ENCODE data around the gene CFAP65. TPM values are rescaled to one million over a fixed set of nuclear protein-coding genes. Genes with fewer than 3 reads are reported as not detected.
A peak's percentile ranks its signal among the peaks of the same experiment; 100 is the strongest.

The CFAP65 gene
- total RNA-seq, 1 experiment from 2014 or later, result 0.34 TPM

DNA sequence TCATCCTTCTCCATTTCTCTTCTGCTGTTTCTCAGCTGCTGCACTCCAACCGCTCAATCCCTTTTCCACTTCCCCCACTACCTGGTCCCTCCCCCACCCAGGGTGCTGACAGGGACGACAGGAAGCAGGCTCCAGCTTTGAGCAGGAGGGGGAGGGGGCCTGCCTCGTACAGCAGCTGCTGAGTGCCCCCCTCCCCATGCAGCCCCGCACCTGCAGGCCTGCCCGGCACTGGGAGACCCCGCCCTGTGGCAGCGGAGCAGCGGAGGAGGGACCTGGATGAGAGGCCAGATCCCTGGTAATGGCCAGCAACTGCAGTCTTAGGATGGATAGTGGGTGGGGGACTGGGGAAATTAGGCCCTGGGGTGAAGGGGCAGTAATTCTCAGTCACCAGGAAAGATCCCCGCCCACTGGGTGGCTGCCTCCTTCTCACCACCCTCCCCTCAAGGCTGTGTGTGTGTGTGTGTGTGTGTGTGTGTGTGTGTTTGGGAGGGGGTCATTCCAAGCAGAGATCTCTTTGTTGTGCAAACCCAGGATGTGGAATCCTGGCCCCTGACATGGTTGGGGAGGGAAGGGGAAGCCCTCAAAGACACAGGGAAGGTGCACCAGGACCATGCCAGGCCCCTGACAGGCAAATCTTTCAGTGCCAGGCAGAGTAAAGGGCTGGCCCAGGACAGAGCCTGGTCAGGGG, 41.3 kb downstream of the CFAP65 start:
- H3K4me3 Mint-ChIP-seq (ENCODE audit: unreplicated experiment), result peak overlapping the region; percentile 5
- no peaks in the 10 kb centered on the region for H3K36me3 ChIP-seq (ENCODE audit: control insufficient read depth, insufficient read depth, low read length)
- no peak overlapping the region for H3K27ac Mint-ChIP-seq (ENCODE audit: unreplicated experiment)
- H3K27me3 ChIP-seq (replicated peaks; ENCODE audit: control insufficient read depth, insufficient read depth, low read length), result peaks cover 2% of the 10 kb centered on the region
- BruUV-seq (replicated peaks), result no TSS peak
- CTCF ChIA-PET, result interaction anchor here (1.6 to 2.8 kb wide), 2 partner anchors 30 kb away, joined by 4 to 25 read pairs; no protein-coding TSS in a partner anchor
- intact Hi-C loops (cut with micrococcal nuclease; ENCODE audit: unreplicated experiment), result loop anchor here (5.0 kb wide), 1 partner anchor 57 kb away; no protein-coding TSS in a partner anchor
- H3K9me3 ChIP-seq, result no peaks in the 10 kb centered on the region
- peaks cover 4% of the 10 kb centered on the region for H3K27me3 Mint-ChIP-seq (ENCODE audit: insufficient read depth, unreplicated experiment)
- peak in 1 of 2 experiments; percentile 41 for DNase-seq
- H3K4me1 ChIP-seq, result peaks cover 30% of the 10 kb centered on the region
- no peak overlapping the region for H3K4me3 ChIP-seq (ENCODE audit: low read depth, low read length)
- peaks cover 9% of the 10 kb centered on the region for H3K4me1 Mint-ChIP-seq (ENCODE audit: low read depth, unreplicated experiment)
- no peaks in the 10 kb centered on the region for H3K36me3 Mint-ChIP-seq (ENCODE audit: insufficient read depth, unreplicated experiment)
- TF ChIP-seq, protein P1, sequence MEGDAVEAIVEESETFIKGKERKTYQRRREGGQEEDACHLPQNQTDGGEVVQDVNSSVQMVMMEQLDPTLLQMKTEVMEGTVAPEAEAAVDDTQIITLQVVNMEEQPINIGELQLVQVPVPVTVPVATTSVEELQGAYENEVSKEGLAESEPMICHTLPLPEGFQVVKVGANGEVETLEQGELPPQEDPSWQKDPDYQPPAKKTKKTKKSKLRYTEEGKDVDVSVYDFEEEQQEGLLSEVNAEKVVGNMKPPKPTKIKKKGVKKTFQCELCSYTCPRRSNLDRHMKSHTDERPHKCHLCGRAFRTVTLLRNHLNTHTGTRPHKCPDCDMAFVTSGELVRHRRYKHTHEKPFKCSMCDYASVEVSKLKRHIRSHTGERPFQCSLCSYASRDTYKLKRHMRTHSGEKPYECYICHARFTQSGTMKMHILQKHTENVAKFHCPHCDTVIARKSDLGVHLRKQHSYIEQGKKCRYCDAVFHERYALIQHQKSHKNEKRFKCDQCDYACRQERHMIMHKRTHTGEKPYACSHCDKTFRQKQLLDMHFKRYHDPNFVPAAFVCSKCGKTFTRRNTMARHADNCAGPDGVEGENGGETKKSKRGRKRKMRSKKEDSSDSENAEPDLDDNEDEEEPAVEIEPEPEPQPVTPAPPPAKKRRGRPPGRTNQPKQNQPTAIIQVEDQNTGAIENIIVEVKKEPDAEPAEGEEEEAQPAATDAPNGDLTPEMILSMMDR (IDR thresholded peaks at IDR 0.05; ENCODE audit: insufficient read depth in 1 of 2, low read depth in 1 of 2, low read length in 1 of 2, severe bottlenecking in 1 of 2, unreplicated experiment in 1 of 2), result no peak
- POLR2A ChIA-PET, result interaction anchor here (0.5 kb wide), 1 partner anchor 60 kb away, joined by 7 read pairs; no protein-coding TSS in a partner anchor
- no peaks in the 10 kb centered on the region for H3K9me3 Mint-ChIP-seq (ENCODE audit: unreplicated experiment)

DNA sequence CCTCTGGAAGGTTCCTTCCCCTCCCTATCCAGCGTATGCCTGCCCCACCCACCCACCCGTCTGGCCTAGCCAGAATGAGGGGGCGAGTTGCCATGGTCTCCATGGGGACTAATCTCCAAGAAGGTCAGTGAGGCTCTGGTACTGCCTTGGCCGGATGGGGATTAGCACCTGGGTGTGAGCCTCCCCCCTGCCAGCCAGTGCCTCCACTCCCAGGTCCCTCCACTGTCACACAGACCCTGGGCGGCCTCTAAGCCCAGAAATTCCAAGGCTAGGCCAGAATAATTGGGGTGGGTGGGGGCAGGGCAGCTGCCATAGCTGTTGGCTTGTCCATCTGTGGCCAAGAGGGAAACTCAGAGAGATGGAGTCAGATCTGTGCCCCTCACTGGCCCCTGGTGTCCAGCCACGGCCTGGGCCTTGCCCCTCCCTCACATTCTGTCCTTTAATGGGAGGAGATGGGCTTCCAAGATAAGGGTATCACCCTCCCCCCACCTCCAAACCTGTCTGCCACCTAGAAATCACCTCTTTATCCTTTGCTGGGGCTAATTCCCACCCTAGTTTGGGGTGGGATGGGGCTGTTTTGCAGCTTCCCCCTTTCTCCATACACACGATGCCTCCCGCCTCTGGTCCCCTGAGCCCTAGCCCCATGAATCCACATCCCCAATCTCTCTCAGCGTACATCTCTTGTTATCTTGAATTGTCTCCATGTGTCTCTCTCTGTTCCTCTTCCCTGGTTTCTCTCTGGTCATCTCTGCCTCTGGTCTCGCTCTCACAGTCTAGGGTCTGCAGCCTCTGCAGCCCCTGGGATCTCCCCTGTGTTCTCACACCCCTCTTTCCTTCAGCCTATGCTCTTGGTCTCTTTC, 42.1 kb downstream of the CFAP65 start:
- CTCF ChIA-PET, result interaction anchor here (1.6 kb wide), 1 partner anchor 31 kb away, joined by 4 read pairs; no protein-coding TSS in a partner anchor
- BruUV-seq (replicated peaks), result no TSS peak

More for the DNA sequence above, 42.1 kb downstream of the CFAP65 start:
- DNase-seq, result no peak
- Histone ChIP-seq H3K36me3 (ENCODE audit: control insufficient read depth, insufficient read depth, low read length) (no peaks in the 10 kb centered on the region), H3K4me1 (peaks cover 30% of the 10 kb centered on the region), H3K27me3 (replicated peaks; ENCODE audit: control insufficient read depth, insufficient read depth, low read length) (peaks cover 2% of the 10 kb centered on the region), H3K9me3 (no peaks in the 10 kb centered on the region), H3K4me3 (ENCODE audit: low read depth, low read length) (no peak overlapping the region)
- POLR2A ChIA-PET, result no interaction called here
- Mint-ChIP-seq H3K9me3 (ENCODE audit: unreplicated experiment) (no peaks in the 10 kb centered on the region), H3K27ac (ENCODE audit: unreplicated experiment) (no peak overlapping the region), H3K4me1 (ENCODE audit: low read depth, unreplicated experiment) (peaks cover 9% of the 10 kb centered on the region), H3K4me3 (ENCODE audit: unreplicated experiment) (peak overlapping the region; percentile 5), H3K27me3 (ENCODE audit: insufficient read depth, unreplicated experiment) (no peaks in the 10 kb centered on the region), H3K36me3 (ENCODE audit: insufficient read depth, unreplicated experiment) (no peaks in the 10 kb centered on the region)
- TF ChIP-seq, protein P1 (IDR thresholded peaks at IDR 0.05; ENCODE audit: insufficient read depth in 1 of 2, low read depth in 1 of 2, low read length in 1 of 2, severe bottlenecking in 1 of 2, unreplicated experiment in 1 of 2), result no peak
- intact Hi-C loops (cut with micrococcal nuclease; ENCODE audit: unreplicated experiment), result no loop called here
